Activated CD4-positive, alpha-beta memory T cell treated with anti-CD3 and anti-CD28 coated beads, Interleukin-2, amount 10 ng/mL, durations not matched to agents 7 days and 5 days (primary cell): ENCODE results near the gene LSM14B. TPM values are rescaled to one million over a fixed set of nuclear protein-coding genes. Genes with fewer than 3 reads are reported as not detected.

Source experiments
- CTCF ChIA-PET: fragments of 350-600 bp; sonication (Branson Sonifier 250); formaldehyde crosslinking; loops from one replicate; lab custom pipeline; 2021; ENCODE audit warnings: antibody characterized with exemption, inconsistent platforms; lab: Charles Lee
- POLR2A ChIA-PET: fragments of 350-600 bp; sonication (Branson Sonifier 250); formaldehyde crosslinking; loops from one replicate; lab custom pipeline; 2021; ENCODE audit warnings: antibody characterized with exemption; lab: Charles Lee
- DNase-seq: peaks from one replicate; pipeline ENCODE4 v3.0.0-alpha.2; 2020
- H3K27ac Mint-ChIP-seq: one replicate; pipeline ENCODE4 v1.8.0; 2021; ENCODE audit warnings: mild to moderate bottlenecking, mixed read lengths
- H3K27me3 Mint-ChIP-seq: one replicate; pipeline ENCODE4 v1.8.0; 2021; ENCODE audit warnings: mixed read lengths
- H3K36me3 Mint-ChIP-seq: one replicate; pipeline ENCODE4 v1.8.0; 2021; ENCODE audit warnings: low read depth, mixed read lengths
- H3K4me1 Mint-ChIP-seq: one replicate; pipeline ENCODE4 v1.8.0; 2021; ENCODE audit warnings: mixed read lengths
- H3K4me3 Mint-ChIP-seq: one replicate; pipeline ENCODE4 v1.8.0; 2021; ENCODE audit warnings: mild to moderate bottlenecking, mixed read lengths
- H3K9me3 Mint-ChIP-seq: one replicate; pipeline ENCODE4 v1.8.0; 2021; ENCODE audit warnings: mixed read lengths
- total RNA-seq, 2 experiments: library from RNA; stranded (reverse); gene quantifications; one replicate each; pipeline ENCODE4 v1.2.3, GENCODE V29; 2021

LSM14B gene
- total RNA-seq, 2 experiments from 2014 or later, result 38.9 to 39.0 TPM

GRCh38 chr20:62168061-62168460 is 45.8 kb downstream of the LSM14B start:
- Mint-ChIP-seq H3K9me3 (no peaks in the 10 kb centered on the region), H3K4me1 (no peaks in the 10 kb centered on the region), H3K27me3 (no peaks in the 10 kb centered on the region), H3K27ac (no peak overlapping the region), H3K4me3 (no peak overlapping the region), H3K36me3 (peaks cover 10% of the 10 kb centered on the region)
- POLR2A ChIA-PET, result no interaction called here
- no peak for DNase-seq
- CTCF ChIA-PET, result no interaction called here

- Mint-ChIP-seq H3K4me1 (no peaks in the 10 kb centered on the region), H3K9me3 (no peaks in the 10 kb centered on the region), H3K27me3 (no peaks in the 10 kb centered on the region), H3K36me3 (peaks cover 6% of the 10 kb centered on the region), H3K4me3 (no peak overlapping the region), H3K27ac (no peak overlapping the region)
- ChIA-PET CTCF (no interaction called here), POLR2A (no interaction called here)
- DNase-seq, result no peak
Observed at GRCh38 chr20:62168890-62169435, 46.7 kb downstream of the LSM14B start.

- Mint-ChIP-seq H3K4me1 (no peaks in the 10 kb centered on the region), H3K27me3 (no peaks in the 10 kb centered on the region), H3K4me3 (no peak overlapping the region), H3K36me3 (peaks cover 3% of the 10 kb centered on the region), H3K27ac (no peak overlapping the region), H3K9me3 (no peaks in the 10 kb centered on the region)
- no peak for DNase-seq
- CTCF ChIA-PET, result no interaction called here
- POLR2A ChIA-PET, result no interaction called here
Observed at GRCh38 chr20:62170536-62170935, 48.3 kb downstream of the LSM14B start.

- POLR2A ChIA-PET, result interaction anchor here (0.7 kb wide), 1 partner anchor 1213 kb away, joined by 3 read pairs; no protein-coding TSS in a partner anchor
- no peak overlapping the region for H3K27ac Mint-ChIP-seq
Observed at GRCh38 chr20:62171245-62171644, 49.0 kb downstream of the LSM14B start.

GRCh38 chr20:62172666-62173065 is 50.4 kb downstream of the LSM14B start:
- Mint-ChIP-seq H3K4me3 (no peak overlapping the region), H3K27ac (no peak overlapping the region), H3K27me3 (no peaks in the 10 kb centered on the region), H3K4me1 (no peaks in the 10 kb centered on the region), H3K36me3 (peaks cover 2% of the 10 kb centered on the region), H3K9me3 (no peaks in the 10 kb centered on the region)
- POLR2A ChIA-PET, result no interaction called here
- CTCF ChIA-PET, result no interaction called here
- DNase-seq, result no peak

More at GRCh38 chr20:62171245-62171644, 49.0 kb downstream of the LSM14B start:
- no peak for DNase-seq
- Mint-ChIP-seq H3K4me1 (no peaks in the 10 kb centered on the region), H3K27me3 (no peaks in the 10 kb centered on the region), H3K4me3 (no peak overlapping the region), H3K9me3 (no peaks in the 10 kb centered on the region), H3K36me3 (peaks cover 2% of the 10 kb centered on the region)
- CTCF ChIA-PET, result interaction anchor here (0.7 kb wide), 1 partner anchor 17 kb away, joined by 4 read pairs; no protein-coding TSS in a partner anchor

- ChIA-PET CTCF (no interaction called here), POLR2A (no interaction called here)
- H3K27ac Mint-ChIP-seq, result no peak overlapping the region
- no peaks in the 10 kb centered on the region for H3K27me3 Mint-ChIP-seq
- no peaks in the 10 kb centered on the region for H3K9me3 Mint-ChIP-seq
- no peak overlapping the region for H3K4me3 Mint-ChIP-seq
- peaks cover 5% of the 10 kb centered on the region for H3K36me3 Mint-ChIP-seq
- no peak for DNase-seq
- no peaks in the 10 kb centered on the region for H3K4me1 Mint-ChIP-seq
Observed at GRCh38 chr20:62174021-62174804, 51.9 kb downstream of the LSM14B start.

- DNase-seq, result no peak
- CTCF ChIA-PET, result no interaction called here
Observed at GRCh38 chr20:62174870-62175624, 52.8 kb downstream of the LSM14B start.

GRCh38 chr20:62175711-62176110 is 53.4 kb downstream of the LSM14B start:
- DNase-seq, result no peak
- ChIA-PET POLR2A (no interaction called here), CTCF (no interaction called here)
- no peaks in the 10 kb centered on the region for H3K27me3 Mint-ChIP-seq
- no peak overlapping the region for H3K4me3 Mint-ChIP-seq
- H3K9me3 Mint-ChIP-seq, result no peaks in the 10 kb centered on the region
- H3K4me1 Mint-ChIP-seq, result no peaks in the 10 kb centered on the region
- peaks cover 5% of the 10 kb centered on the region for H3K36me3 Mint-ChIP-seq
- H3K27ac Mint-ChIP-seq, result no peak overlapping the region

More at GRCh38 chr20:62174870-62175624, 52.8 kb downstream of the LSM14B start:
- H3K27ac Mint-ChIP-seq, result no peak overlapping the region
- no peaks in the 10 kb centered on the region for H3K27me3 Mint-ChIP-seq
- POLR2A ChIA-PET, result no interaction called here
- H3K36me3 Mint-ChIP-seq, result peaks cover 5% of the 10 kb centered on the region
- no peaks in the 10 kb centered on the region for H3K4me1 Mint-ChIP-seq
- no peak overlapping the region for H3K4me3 Mint-ChIP-seq
- H3K9me3 Mint-ChIP-seq, result no peaks in the 10 kb centered on the region

GRCh38 chr20:62176866-62177265 is 54.6 kb downstream of the LSM14B start:
- CTCF ChIA-PET, result no interaction called here
- DNase-seq, result no peak
- no peak overlapping the region for H3K27ac Mint-ChIP-seq
- H3K9me3 Mint-ChIP-seq, result no peaks in the 10 kb centered on the region
- H3K27me3 Mint-ChIP-seq, result no peaks in the 10 kb centered on the region
- peaks cover 3% of the 10 kb centered on the region for H3K4me1 Mint-ChIP-seq
- H3K36me3 Mint-ChIP-seq, result peaks cover 8% of the 10 kb centered on the region
- H3K4me3 Mint-ChIP-seq, result no peak overlapping the region
- POLR2A ChIA-PET, result no interaction called here

- H3K36me3 Mint-ChIP-seq, result peaks cover 10% of the 10 kb centered on the region
- DNase-seq, result no peak
- no peaks in the 10 kb centered on the region for H3K27me3 Mint-ChIP-seq
- no peak overlapping the region for H3K4me3 Mint-ChIP-seq
- CTCF ChIA-PET, result no interaction called here
- H3K27ac Mint-ChIP-seq, result no peak overlapping the region
- no peaks in the 10 kb centered on the region for H3K9me3 Mint-ChIP-seq
- peaks cover 8% of the 10 kb centered on the region for H3K4me1 Mint-ChIP-seq
- POLR2A ChIA-PET, result no interaction called here
Observed at GRCh38 chr20:62177307-62177706, 55.0 kb downstream of the LSM14B start.

- ChIA-PET CTCF (interaction anchor here (0.6 kb wide), 1 partner anchor 9 kb away, joined by 3 read pairs; no protein-coding TSS in a partner anchor), POLR2A (no interaction called here)
- Mint-ChIP-seq H3K27ac (no peak overlapping the region), H3K9me3 (no peaks in the 10 kb centered on the region), H3K4me1 (peaks cover 12% of the 10 kb centered on the region), H3K36me3 (peaks cover 10% of the 10 kb centered on the region), H3K27me3 (no peaks in the 10 kb centered on the region), H3K4me3 (no peak overlapping the region)
- no peak for DNase-seq
Observed at GRCh38 chr20:62178316-62179161, 56.3 kb downstream of the LSM14B start.

- DNase-seq, result no peak
- Mint-ChIP-seq H3K4me1 (peaks cover 17% of the 10 kb centered on the region), H3K27me3 (no peaks in the 10 kb centered on the region), H3K36me3 (peaks cover 9% of the 10 kb centered on the region), H3K4me3 (no peak overlapping the region), H3K9me3 (no peaks in the 10 kb centered on the region), H3K27ac (no peak overlapping the region)
- ChIA-PET CTCF (no interaction called here), POLR2A (no interaction called here)
Observed at GRCh38 chr20:62179162-62179504, 56.9 kb downstream of the LSM14B start.
